Stimulated activated CD8-positive, alpha-beta memory T cell treated with anti-CD3 and anti-CD28 coated beads, Interleukin-15, amount 100 ng/mL, for 1 hour (primary cell): ENCODE data around the gene SYP.

Experiments
- DNase-seq: peaks from one replicate; pipeline ENCODE4 v3.0.0-alpha.2; 2020; ENCODE audit warnings: low read depth

SYP gene

DNA sequence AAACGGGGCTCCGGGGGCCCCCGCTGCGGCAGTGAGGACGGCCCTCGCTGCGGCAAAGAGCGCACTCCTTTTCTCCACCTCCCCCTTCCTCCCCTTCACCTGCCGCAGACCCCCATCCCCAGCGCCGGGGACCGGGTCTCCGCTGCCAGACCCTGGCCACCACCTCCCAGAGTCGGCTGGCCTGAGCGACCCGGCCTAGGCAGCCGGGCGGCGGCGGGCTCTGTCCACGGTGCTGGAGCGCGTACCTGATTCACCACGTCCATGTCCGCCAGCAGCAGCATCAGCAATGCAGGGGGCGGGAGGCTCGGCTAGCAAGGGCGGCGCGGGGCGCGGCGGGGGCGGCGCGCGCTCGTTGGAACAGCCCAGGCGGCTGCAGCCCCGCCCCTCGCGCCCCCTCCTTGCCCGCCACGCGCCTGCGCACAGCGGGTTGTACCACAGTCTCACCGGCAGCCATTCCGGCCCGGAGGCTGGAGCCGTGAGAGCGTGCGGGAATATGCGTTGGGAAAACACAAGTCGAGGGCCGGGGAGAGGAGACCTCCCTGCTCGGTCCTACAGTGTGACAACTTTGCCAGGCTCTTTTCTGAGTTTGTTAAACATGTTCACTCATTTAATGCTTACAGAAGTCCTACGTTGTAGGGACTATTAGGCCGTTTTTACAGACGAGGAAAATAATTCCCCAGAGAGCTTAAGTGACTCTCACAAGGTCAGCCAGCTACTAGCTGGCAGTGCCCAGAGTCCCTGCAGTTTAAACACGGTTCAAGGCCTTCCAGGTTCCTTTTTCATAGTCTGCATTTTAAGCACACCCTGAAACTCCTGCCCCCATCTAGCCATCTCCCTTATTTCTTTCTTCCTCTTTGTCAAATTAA, at the start of gene SYP:
TSS of gene SYP (minus strand) at position 288 of the 866 bp plus-strand sequence. CDS start at position 281, 7 bp downstream.
- DNase-seq: peak; percentile 68

DNA sequence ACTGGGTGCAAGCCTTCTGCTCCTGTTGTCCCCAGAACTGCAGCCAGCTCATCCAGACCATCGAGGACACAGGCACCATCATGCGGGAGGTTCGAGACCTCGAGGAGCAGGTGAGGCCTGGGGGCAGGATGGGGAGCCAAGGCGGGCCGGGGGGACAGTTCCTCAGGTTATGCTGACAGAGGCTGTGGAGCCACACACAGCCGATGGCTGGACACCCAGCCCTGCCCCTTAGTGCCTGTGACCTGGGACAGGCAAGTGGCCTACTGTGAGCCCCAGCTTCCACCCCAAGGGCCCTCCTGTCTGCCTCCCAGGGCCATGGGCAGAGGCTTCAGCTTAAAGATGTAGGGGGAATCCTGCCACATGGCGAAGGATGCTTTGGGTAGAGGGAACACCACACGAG, 49.6 kb upstream of the SYP start:
- DNase-seq: no peak

- no peak for DNase-seq
Observed at GRCh38 chrX:49249071-49249470, 49.1 kb upstream of the SYP start.

DNA sequence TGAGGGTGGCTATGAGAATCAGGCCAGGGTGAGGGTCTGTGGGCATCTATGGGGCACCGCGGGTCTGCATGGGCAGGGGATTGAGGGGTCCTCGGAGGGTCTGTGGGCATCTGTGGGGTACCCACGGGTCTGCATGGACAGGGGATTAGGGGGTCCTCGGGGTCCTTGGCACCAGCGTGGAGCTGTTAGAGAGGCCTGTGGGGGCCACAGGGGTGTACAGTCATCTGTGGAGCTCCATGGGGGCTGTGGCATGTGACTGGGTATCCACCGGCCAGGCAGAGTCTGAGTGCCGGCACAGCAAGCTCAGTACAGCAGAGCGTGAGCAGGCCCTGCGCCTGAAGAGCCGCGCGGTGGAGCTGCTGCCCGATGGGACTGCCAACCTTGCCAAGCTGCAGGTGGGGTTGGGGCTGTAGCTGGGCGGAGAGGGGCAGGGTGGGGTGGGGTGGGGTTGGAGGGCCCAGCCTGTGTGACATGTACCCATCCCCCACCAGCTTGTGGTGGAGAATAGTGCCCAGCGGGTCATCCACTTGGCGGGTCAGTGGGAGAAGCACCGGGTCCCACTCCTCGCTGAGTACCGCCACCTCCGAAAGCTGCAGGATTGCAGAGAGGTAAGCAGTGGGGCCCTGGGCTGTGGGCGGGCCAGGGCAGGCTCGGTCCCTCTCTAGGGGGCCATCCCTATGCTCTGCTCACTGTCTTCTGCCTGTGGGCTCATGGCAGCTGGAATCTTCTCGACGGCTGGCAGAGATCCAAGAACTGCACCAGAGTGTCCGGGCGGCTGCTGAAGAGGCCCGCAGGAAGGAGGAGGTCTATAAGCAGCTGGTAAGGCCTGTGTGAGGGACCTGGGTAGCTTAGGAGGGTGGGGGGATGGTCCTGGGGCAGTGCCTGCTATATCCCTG, 48.2 kb upstream of the SYP start:
- DNase-seq: no peak

GRCh38 chrX:49247346-49247745, 47.4 kb upstream of the SYP start:
- no peak for DNase-seq

- no peak for DNase-seq
Observed at GRCh38 chrX:49246541-49246940, 46.5 kb upstream of the SYP start.

DNA sequence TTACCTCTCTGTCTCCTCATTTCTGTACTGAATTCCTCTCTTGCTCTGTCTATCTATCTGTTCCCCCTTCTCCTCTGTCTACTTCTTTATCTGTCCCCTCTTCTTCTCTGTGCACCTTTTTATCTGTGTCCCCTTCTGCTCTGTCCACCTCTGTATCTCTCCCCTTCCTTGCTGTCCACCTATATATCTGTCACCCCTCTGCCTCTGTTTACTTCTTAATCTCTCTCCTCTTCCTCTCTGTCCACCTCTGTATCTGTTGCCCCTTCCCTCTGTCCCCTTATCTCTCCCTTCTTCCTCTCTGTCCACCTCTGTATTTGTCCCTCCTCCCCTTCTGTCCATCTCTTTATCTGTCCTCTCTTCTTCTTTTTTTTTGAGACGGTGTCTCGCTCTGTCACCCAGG, 44.2 kb upstream of the SYP start:
- no peak for DNase-seq

- DNase-seq: no peak
Observed at GRCh38 chrX:49243166-49243565, 43.2 kb upstream of the SYP start.

DNA sequence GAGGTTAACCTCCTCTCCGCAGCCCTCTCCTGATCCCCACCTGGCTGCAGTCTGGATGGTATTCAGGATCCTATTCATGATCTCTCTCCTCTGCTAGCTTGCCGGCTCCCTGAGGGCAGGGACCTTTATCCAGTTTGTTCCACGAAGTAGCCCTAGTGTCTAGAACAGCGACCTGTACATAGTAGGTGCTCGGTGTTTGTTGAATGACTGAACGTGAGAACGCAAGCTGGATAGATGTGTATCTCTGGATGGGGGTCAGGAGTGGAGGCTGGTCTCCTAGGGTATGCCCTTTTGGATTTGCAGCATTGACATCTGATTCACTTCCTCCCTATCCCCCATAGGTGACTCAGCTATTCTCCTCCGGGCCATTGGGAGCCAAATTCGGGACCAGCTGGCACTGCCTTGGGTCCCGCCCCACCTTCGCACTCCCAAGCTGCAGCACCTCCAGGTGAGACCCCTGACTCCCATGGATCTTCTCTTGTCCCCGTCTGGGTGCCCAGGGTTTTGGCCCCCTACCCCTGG, 42.6 kb upstream of the SYP start:
- DNase-seq: no peak

- DNase-seq: no peak
Observed at GRCh38 chrX:49238735-49239134, 38.7 kb upstream of the SYP start.

DNA sequence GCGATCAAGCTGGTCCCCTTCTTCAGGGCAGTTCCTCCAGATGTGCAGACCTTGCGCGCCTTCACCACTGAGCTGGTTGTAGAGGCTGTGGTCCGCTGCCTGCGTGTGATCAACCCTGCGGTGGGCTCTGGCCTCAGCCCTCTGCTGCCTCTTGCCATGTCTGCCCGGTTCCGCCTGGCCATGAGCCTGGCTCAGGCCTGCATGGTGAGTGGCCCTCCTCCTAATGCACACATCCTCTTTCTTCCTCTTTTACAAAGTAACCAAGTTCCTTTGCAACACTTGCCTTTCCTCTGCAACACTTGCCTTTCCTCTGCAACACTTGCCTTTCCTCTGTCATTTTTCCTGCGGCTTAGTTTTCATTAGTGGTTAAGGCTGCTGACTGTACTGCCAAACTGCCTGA, 37.1 kb upstream of the SYP start:
- DNase-seq: no peak

DNA sequence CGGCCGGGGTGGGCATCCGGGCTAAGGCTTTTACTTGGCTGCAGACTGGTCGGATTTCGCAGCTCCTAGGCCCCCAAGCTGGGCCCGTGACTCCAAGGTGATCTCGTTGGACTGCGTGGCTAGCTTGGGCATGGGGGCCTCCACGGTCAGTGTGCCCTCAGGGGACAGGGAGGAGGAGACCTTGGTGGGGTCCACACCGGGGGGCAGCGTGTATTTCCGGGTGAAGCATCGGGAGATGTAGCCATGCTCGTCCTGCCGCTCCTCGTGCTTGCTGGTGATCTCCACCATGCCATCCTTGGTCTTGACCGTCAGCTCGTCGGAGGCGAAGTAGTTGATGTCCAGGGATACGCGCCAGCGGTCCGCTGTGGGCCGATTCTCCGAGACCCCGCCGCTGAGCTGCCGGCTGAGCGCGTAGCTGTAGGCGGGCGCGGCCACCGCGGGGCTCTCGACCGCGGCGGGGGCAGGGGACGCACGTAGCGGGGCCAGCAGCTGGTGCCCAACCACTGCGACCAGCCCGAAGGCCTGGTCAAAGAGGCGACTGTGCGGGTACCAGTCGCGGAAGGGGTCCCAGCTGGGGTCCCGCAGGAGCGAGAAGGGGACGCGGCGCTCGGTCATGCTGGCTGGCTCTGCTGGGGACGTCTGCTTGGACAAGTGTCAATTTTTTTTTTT, 34.0 kb upstream of the SYP start:
- no peak for DNase-seq

DNA sequence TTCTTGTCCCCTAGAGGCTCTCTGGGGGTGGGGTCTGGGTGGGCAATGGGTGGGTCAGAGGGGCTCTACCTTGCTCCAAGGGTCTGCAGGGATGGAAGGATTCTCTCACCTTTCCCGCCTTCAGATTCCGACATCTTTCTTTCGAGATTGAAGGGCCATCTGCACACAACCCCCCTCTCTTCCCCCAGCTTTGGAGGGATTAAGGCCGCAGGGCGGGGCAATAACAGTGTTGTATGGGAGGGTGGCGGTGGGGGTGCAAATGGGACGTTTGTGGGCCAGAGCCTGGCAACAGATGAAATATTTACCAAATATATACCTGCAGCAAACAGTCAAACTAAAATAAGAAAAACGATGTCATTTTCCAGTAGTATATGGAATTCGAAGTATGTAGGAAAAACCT, 33.2 kb upstream of the SYP start, which contains the start of gene CACNA1F:
TSS of gene CACNA1F (minus strand) at position 165 of the 400 bp plus-strand sequence. CDS start at position 134, 31 bp downstream.
- no peak for DNase-seq

DNA sequence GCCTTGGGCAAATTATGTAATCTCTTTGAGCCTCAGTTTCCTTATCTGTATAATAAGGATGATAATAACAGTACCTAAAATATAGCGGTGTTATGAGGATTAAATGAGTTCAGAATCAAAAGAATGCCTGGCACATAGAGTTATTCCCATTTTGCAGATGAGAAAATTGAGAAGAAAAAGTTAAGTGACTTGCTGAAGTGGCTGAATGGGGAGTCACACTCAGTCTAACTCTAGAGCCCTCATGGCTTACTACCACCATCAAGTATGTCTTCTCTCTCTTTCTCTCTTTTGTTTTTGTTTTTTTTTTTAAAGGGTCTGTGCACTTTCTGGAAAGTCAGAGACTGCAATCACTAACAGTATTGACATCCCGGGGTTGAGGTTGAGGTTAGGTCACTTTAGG, 32.5 kb upstream of the SYP start:
- no peak for DNase-seq

DNA sequence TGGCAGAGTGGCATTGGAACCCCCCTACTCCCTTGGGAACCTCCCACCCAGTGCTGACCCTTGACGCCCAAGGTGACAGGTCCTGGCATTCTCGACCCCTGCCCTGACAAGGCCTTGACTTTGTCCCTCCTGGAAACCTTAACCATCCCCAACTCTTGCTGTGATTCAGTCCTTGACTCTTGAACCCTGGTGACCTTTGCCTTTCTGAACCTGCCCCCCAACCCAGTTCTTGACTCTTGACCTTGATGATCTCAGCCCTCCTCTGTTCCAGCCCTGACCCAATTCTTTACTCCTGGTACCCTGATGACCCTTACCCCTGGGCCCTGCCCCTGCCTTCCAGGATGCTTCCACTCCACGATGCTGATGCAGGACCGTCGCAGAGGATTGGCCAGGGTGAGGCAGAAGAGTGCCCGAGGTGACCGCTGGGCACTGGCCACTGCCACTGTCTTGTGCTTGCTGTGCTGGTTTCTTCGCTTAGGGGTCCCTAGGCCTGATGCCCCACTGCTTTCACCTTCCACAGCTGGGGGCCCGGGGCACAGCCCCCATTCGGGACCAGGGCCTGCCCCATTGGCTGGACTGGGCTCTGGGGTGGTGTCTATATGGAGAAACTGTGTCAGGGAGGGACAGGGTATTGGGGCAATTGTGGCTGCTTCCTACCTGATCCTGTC, 31.5 kb upstream of the SYP start:
- DNase-seq: no peak

- peak; percentile 11 for DNase-seq
Observed at GRCh38 chrX:49230500-49231232, 30.7 kb upstream of the SYP start.

DNA sequence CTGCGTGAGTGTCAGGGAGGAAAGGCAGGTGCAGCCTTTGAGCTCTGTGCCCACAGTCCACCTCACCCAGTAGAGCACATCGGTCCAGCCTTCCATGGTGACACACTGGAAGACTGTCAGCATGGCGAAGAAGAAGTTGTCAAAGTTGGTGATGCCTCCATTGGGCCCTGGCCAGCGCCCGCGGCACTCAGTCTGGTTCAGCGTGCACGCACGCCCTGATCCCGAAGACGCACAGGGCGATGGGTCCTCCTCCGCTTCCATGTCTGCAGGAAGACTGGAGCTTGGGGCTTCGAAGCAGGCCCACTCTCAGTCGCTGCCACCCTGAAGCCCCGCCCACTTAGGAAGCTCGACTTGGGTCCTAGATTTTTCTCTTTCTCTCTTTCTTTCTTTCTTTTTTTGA, 28.2 kb upstream of the SYP start:
- DNase-seq: no peak

GRCh38 chrX:49227726-49228125, 27.7 kb upstream of the SYP start:
- DNase-seq: no peak

DNA sequence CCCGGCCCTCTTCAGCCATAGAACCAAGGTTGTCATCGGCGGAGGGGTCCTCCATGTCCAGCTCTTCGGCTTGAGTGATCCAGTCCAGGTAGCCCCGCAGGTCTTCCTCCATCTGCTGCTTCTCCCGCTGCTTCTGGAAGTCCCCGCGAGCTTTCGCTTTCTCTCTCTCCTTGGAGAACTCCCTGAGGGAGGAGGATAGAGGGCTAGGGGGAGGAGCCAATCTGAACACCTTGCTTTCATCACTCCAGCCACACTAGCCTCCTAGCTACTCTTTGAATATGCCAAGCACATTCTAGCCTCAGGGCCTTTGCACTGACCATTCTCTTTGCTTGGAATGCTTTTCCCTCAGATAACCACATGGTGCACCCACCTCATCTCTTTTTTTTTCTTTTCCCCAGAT, 27.0 kb upstream of the SYP start:
- no peak for DNase-seq

DNA sequence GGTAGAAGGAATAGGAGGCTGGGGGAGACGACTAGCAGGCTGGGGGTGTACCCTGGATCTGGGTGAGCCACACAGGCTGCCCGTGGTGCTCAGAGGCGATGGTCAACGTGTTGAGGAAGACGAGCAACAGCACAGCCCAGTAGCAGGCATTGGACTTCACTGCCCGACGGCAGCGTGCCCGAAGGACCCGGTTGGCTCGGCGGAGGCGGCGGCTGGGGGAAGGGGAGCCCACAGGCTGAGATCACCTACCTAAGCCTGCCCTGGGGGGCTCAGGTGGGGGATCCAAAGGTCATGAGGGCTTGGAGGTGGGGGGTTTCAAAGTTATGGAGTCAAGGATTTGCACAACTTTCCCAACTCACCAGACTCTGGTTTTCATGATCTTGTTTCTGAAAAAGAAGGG, 25.9 kb upstream of the SYP start:
- no peak for DNase-seq

DNA sequence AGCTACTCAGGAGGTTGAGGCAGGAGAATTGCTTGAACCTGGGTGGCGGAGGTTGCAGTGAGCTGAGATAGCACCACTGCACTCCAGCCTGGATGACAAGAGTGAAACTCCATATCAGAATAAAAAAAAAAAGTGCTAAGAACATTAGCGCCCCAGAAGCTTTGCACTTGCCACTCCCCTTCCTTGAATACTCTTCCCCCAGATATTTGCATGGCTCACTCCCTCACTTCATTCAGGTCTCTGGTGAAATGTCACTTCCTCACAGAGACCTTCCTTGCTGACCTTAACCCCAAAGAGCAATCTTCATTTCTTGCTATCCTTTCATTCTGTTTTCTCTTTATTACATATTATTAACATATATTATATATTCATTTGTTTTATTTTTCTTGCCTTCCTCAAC, 21.9 kb upstream of the SYP start:
- DNase-seq: no peak
